Activated T-cell treated with anti-CD3 and anti-CD28 coated beads for 24 hours (primary cell): Measurements from ENCODE around the gene ALG10.
"Not testable (repeated sequence)": the region's sequence is repeated elsewhere in the genome, so short reads cannot be mapped to it uniquely, and the experiment has no call there.

ENCODE experiments used
- DNase-seq: peaks from one replicate; pipeline ENCODE4 v3.0.0-alpha.2; 2020; ENCODE audit warnings: low read depth

The ALG10 gene

GRCh38 chr12:34022079-34022830 is at the start of gene ALG10:
TSS of gene ALG10 (plus strand) at chr12:34022496. CDS start at chr12:34022600, 104 bp downstream.
- peak; percentile 95 for DNase-seq

- not testable (repeated sequence) for DNase-seq
These were observed 49.4 kb upstream of the ALG10 start for GRCh38 chr12:33972884-33973283.

GRCh38 chr12:33977887-33978286 is 44.4 kb upstream of the ALG10 start:
- no peak for DNase-seq

GRCh38 chr12:33988197-33988805 is 34.0 kb upstream of the ALG10 start:
- no peak for DNase-seq

- DNase-seq: no peak
These were observed 33.4 kb upstream of the ALG10 start for GRCh38 chr12:33988913-33989312.

GRCh38 chr12:33994857-33995808 is 27.2 kb upstream of the ALG10 start:
- DNase-seq: no peak

- DNase-seq: not testable (repeated sequence)
These were observed 13.5 kb upstream of the ALG10 start for GRCh38 chr12:34008835-34009234.

- DNase-seq: no peak
These were observed 5.9 kb upstream of the ALG10 start for GRCh38 chr12:34016361-34016760.

- DNase-seq: no peak
These were observed 1.2 kb upstream of the ALG10 start for GRCh38 chr12:34021071-34021470.

GRCh38 chr12:34027661-34028060 is 5.4 kb downstream of the ALG10 start:
- not testable (repeated sequence) for DNase-seq

- DNase-seq: no peak
These were observed 8.3 kb downstream of the ALG10 start for GRCh38 chr12:34030591-34030990.

GRCh38 chr12:34033628-34034296 is 11.5 kb downstream of the ALG10 start:
- no peak for DNase-seq

GRCh38 chr12:34038357-34038756 is 16.1 kb downstream of the ALG10 start:
- DNase-seq: not testable (repeated sequence)

GRCh38 chr12:34046570-34046969 is 24.3 kb downstream of the ALG10 start:
- no peak for DNase-seq

GRCh38 chr12:34047855-34048254 is 25.6 kb downstream of the ALG10 start:
- not testable (repeated sequence) for DNase-seq

- DNase-seq: no peak
These were observed 26.4 kb downstream of the ALG10 start for GRCh38 chr12:34048714-34049113.

GRCh38 chr12:34051486-34051885 is 29.2 kb downstream of the ALG10 start:
- no peak for DNase-seq

GRCh38 chr12:34054938-34055337 is 32.6 kb downstream of the ALG10 start:
- DNase-seq: no peak
